Measurements from ENCODE around the gene SETD6.

The SETD6 gene

GRCh38 chr16:58494981-58495520 is 20.3 kb upstream of the SETD6 start:
- peak; percentile 68 for DNase-seq

- DNase-seq, result no peak
Measured at GRCh38 chr16:58495521-58496331, 19.6 kb upstream of the SETD6 start.

GRCh38 chr16:58497468-58497867 is 17.8 kb upstream of the SETD6 start:
- DNase-seq, result no peak

GRCh38 chr16:58497935-58498334 is 17.4 kb upstream of the SETD6 start:
- no peak for DNase-seq

GRCh38 chr16:58498341-58499091 is 16.8 kb upstream of the SETD6 start:
- DNase-seq, result no peak

- DNase-seq, result no peak
Measured at GRCh38 chr16:58499092-58499511, 16.2 kb upstream of the SETD6 start.

- DNase-seq, result peak; percentile 72
Measured at GRCh38 chr16:58499615-58500351, 15.5 kb upstream of the SETD6 start, which contains the start of gene NDRG4. Gene NDRG4, plus strand, starts transcription at chr16:58500143. Its CDS starts 106 bp downstream, at chr16:58500249.

GRCh38 chr16:58500430-58501241 is 14.7 kb upstream of the SETD6 start:
- no peak for DNase-seq

GRCh38 chr16:58501242-58502131 is 13.8 kb upstream of the SETD6 start:
- DNase-seq, result no peak

- no peak for DNase-seq
Measured at GRCh38 chr16:58502217-58502921, 12.9 kb upstream of the SETD6 start.

GRCh38 chr16:58503166-58503862 is 12.0 kb upstream of the SETD6 start:
- DNase-seq, result no peak

GRCh38 chr16:58503863-58504688 is 11.2 kb upstream of the SETD6 start:
- no peak for DNase-seq

GRCh38 chr16:58506241-58507194 is 8.8 kb upstream of the SETD6 start:
- no peak for DNase-seq

GRCh38 chr16:58507195-58507962 is 7.9 kb upstream of the SETD6 start:
- no peak for DNase-seq

- DNase-seq, result no peak
Measured at GRCh38 chr16:58507963-58508670, 7.2 kb upstream of the SETD6 start.

GRCh38 chr16:58508671-58509251 is 6.6 kb upstream of the SETD6 start:
- no peak for DNase-seq
